DMS114 treated with DMSO at 0.1 percent for 48 hours (cell line): ENCODE results near the gene C11orf98.
A peak's percentile ranks its signal among the peaks of the same experiment; 100 is the strongest.
"Not testable (repeated sequence)": the region's sequence is repeated elsewhere in the genome, so short reads cannot be mapped to it uniquely, and the experiment has no call there.

Experiments used
- DNase-seq: peaks from one replicate; lab custom pipeline; 2025; ENCODE audit not compliant: unreplicated experiment; lab: John Stamatoyannopoulos, UW

C11orf98 gene

DNA sequence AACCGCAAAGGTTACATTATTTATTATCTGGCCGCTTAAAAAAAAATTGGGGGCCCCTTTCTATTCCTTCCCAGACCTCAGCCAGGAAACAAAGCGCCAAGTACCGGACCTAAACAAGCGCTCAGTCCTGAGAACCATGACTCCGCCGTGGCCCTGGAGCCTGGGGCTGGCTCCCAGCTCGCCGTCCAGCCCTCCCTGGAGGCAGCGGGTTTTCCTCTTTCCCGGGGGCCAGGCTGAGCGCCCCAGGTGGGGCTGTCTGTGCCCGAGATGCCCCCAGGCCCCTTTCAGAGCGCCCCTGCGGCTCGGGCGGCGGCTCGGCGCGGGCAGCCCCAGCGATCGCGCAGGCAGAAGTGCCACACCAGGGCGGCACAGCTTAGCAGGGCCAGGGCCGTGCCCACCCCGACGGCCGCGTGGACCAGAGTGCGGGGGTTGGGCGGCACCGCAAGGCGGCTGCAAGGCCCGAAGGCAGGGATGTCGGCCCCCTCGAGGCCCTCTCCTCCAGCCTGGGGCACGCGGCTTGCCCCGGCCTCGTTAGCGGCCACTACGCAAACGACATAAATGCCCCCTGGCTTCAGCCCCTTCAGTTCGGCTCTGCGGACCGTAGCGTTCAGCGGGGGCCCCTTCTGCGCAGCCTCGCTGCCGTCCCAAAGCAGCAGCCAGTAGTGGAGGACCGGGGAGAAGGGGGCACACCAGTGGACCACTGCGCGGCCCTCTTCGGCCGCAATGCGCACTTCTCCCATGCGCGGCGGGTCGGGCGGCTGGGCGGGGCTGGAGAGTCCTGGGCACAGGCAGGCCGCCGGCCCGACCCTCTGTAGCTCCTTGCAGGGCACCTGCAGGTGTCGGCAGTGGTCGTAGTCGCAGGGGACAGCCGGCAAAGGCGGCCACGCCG lies 22.7 kb upstream of the C11orf98 start:
- DNase-seq = no peak

DNA sequence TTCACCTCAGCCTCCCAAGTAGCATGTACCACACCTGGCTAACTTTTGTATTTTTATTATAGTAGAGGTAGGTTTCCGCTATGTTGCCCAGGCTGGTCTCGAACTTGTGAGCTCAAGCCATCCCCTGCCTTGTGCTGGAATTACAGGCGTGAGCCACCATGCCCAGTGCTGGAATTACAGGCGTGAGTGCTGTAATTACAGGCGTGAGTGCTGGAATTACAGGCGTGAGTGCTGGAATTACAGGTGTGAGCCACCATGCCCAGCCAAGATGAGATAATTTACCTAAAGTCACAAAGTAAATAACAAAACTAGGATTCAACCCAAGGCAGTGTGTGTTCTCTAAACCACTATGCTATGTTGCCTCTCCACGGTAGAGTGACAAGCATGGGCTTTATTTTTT lies 17.5 kb upstream of the C11orf98 start:
- no peak for DNase-seq

DNA sequence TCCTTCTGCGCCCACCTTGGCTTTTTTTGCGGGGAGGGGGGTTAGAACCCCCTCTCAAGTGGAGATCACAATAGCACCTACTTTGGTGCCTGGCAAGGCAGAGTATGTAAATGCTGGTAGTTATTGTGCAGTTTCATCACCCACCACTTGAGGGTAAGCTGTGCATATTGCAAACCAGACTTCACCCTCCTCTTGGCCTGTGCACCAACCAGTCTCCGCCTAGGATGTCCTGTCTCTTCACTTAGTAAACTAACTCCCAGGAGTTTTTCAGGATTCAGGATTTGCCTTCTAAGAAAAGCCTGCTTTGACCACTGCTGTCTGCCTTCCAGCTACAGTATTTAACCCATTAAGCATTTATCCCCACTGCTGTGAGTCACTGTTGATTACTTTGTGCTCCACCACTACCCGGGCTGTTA lies 15.8 kb upstream of the C11orf98 start:
- DNase-seq = peak; percentile 83

GRCh38 chr11:62678770-62679696 lies 14.0 kb upstream of the C11orf98 start, which contains the start of gene UBXN1:
UBXN1 (minus strand) TSS chr11:62679073; CDS start chr11:62678923, 150 bp downstream.
- peak; percentile 87 for DNase-seq

GRCh38 chr11:62678433-62678769 lies 13.4 kb upstream of the C11orf98 start:
- DNase-seq = no peak

DNA sequence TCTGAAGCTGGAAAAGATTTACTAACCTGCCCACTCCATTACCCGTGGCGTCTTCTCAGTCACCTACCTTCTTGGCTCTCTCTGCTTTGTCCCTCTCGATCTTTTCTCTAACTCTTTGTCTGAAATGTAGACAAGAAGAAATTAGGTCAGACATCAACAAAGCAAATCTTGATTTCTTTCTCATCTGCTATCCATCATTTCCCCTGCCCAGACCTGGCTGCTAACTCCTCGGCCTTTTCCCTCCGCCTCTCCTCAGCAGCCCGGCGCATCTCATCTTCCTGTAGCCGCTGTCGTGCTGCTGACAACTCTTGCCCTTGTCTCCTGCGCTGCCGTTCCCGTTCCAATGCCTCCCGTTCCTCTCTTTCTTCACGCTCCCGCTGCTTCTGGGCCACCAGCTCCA lies 12.7 kb upstream of the C11orf98 start:
- no peak for DNase-seq

- DNase-seq = no peak
These were observed 12.1 kb upstream of the C11orf98 start for GRCh38 chr11:62677156-62677555.

DNA sequence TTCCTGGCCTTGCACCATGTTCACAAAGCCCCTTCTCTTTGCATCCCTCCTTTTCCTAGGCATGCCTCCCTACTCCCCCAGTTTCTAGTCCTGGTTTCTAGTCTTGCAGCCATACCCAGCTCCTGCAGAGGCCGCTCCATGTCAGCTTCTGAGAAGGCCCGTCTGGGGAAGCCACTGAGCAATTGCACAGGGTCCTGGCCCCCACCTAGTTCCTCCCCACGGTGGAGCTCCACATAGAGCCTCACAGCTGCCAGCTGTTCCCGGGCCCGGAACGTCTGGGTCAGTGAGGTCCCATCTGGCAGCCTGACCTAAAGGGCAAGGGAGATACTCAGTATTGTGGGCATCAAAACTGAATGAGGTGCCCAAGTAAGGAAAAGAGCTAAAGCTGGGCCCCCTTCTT lies 11.7 kb upstream of the C11orf98 start:
- DNase-seq = no peak

- not testable (repeated sequence) for DNase-seq
These were observed 10.4 kb upstream of the C11orf98 start for GRCh38 chr11:62675415-62675814.

DNA sequence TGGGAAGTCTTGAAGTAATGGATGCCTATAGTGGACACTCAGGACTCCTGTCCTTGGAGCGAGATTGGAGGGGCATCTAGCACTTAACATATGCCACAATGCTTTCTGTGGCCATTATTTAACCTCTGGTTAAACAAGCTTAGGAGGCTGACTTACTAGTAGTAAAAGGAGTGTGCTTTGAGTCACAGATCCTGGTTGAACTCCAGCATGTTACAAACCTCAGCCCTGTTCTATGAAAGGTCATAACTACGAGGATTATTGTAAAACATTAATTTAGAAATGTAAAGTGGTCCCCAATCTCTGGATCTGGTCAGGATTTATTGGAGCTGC lies 8.2 kb upstream of the C11orf98 start:
- DNase-seq = no peak

DNA sequence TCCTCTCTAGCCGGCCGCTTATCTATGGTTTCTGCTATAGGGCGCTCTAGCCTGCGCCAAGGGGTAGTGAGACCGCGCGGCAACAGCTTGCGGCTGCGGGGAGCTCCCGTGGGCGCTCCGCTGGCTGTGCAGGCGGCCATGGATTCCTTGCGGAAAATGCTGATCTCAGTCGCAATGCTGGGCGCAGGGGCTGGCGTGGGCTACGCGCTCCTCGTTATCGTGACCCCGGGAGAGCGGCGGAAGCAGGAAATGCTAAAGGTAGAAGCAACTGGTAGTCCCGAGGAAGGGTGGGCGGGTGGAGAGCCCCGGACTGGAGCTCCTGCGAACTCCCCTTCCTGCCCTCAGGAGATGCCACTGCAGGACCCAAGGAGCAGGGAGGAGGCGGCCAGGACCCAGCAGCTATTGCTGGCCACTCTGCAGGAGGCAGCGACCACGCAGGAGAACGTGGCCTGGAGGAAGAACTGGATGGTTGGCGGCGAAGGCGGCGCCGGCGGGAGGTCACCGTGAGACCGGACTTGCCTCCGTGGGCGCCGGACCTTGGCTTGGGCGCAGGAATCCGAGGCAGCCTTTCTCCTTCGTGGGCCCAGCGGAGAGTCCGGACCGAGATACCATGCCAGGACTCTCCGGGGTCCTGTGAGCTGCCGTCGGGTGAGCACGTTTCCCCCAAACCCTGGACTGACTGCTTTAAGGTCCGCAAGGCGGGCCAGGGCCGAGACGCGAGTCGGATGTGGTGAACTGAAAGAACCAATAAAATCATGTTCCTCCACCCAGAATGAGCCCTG lies 6.8 kb upstream of the C11orf98 start, which contains the start of the genes LBHD1 and UQCC3:
TSS of gene LBHD1 (minus strand) at position 660 of the 782 bp plus-strand sequence. CDS start 2,236 bp downstream, outside the sequence.
TSS of gene UQCC3 (plus strand) at position 66 of the 782 bp plus-strand sequence. CDS start at position 139, 73 bp downstream.
- peak; percentile 80 for DNase-seq

GRCh38 chr11:62671236-62671607 lies 6.2 kb upstream of the C11orf98 start:
- DNase-seq = peak; percentile 82

GRCh38 chr11:62669420-62670161 lies 4.6 kb upstream of the C11orf98 start:
- no peak for DNase-seq

- no peak for DNase-seq
These were observed 2.5 kb upstream of the C11orf98 start for GRCh38 chr11:62667460-62667859.

- DNase-seq = no peak
These were observed 1.4 kb upstream of the C11orf98 start for GRCh38 chr11:62666259-62666926.

GRCh38 chr11:62665599-62666258 lies 719 bp upstream of the C11orf98 start:
- DNase-seq = no peak

- peak; percentile 79 for DNase-seq
These were observed 470 bp downstream of the C11orf98 start for GRCh38 chr11:62664405-62665074.

DNA sequence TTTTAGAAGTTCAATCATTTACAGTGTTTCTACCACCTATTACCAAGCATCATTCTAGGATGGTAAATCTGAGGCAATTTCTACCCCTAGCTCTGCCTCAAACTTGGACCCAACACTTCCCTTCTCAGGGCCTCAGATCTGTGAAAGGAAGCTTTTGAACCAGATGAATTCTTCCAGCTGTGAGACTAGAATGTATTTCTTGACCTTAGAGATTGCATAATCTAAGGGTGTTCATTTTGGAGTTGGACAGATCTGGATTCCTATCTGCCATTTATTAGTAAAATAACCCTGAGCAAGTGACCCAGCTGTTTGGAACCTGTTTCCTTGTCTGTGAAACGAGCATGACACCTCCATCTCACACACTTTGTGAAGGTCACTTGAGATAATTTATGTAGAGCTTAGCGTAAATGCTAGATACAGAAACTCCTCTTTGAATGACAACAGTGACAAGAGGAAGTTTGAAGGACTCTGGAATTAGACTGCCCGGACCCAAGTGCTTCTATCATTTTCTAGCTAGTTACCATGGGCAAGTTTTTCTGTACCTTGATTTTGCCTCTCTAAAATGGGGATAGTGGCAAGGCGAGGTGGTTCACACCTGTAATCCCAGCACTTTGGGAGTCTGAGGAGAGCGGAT lies 8.1 kb downstream of the C11orf98 start:
- no peak for DNase-seq
